HEK293T (cell line): ENCODE data around the gene ADAMTS3.

Experiments used
- CTCF ChIA-PET: fragments of 350-600 bp; formaldehyde crosslinking; extraction: SDS; loops from one replicate; lab custom pipeline; 2021; ENCODE audit warnings: antibody characterized with exemption, inconsistent platforms; lab: Yijun Ruan, JAX
- POLR2A ChIA-PET: fragments of 350-600 bp; formaldehyde crosslinking; extraction: SDS; loops from one replicate; lab custom pipeline; 2020; ENCODE audit warnings: antibody characterized with exemption, inconsistent platforms; lab: Yijun Ruan, JAX
- DNase-seq: peaks from one replicate; pipeline ENCODE4 v3.0.0; 2012; ENCODE audit warnings: mixed read lengths; ENCODE audit errors: extremely low spot score
- ARNT ChIP-seq: fragments of 450-650 bp; IDR thresholded peaks from 2 replicates; pipeline ENCODE4 v1.6.1; 2017; ENCODE audit warnings: mild to moderate bottlenecking
- BHLHE40 ChIP-seq: fragments of 450-650 bp; IDR thresholded peaks from 2 replicates; pipeline ENCODE4 v1.6.1; 2016; ENCODE audit warnings: mild to moderate bottlenecking, moderate library complexity, borderline replicate concordance
- CTBP1 ChIP-seq: fragments of 450-650 bp; IDR thresholded peaks from 2 replicates; pipeline ENCODE4 v1.6.1; 2016; ENCODE audit warnings: borderline replicate concordance
- ELF4 ChIP-seq: fragments of 450-650 bp; IDR thresholded peaks from 2 replicates; pipeline ENCODE4 v1.6.1; 2017; ENCODE audit warnings: antibody characterized with exemption
- FOXA1 ChIP-seq: fragments of 450-650 bp; IDR thresholded peaks from 2 replicates; pipeline ENCODE4 v1.6.1; 2016; ENCODE audit warnings: mild to moderate bottlenecking
- FOXK2 ChIP-seq: fragments of 450-650 bp; IDR thresholded peaks from 2 replicates; pipeline ENCODE4 v1.6.1; 2016; ENCODE audit warnings: mild to moderate bottlenecking
- FOXM1 ChIP-seq: fragments of 450-650 bp; IDR thresholded peaks from 2 replicates; pipeline ENCODE4 v1.6.1; 2017; ENCODE audit warnings: mild to moderate bottlenecking, borderline replicate concordance
- HDGF ChIP-seq: fragments of 450-650 bp; IDR thresholded peaks from 2 replicates; pipeline ENCODE4 v1.6.1; 2017; ENCODE audit warnings: antibody characterized with exemption, borderline replicate concordance
- L3MBTL2 ChIP-seq: fragments of 450-650 bp; conservative IDR thresholded peaks from 2 replicates; pipeline ENCODE4 v1.6.1; 2016; ENCODE audit warnings: mild to moderate bottlenecking
- LEF1 ChIP-seq: fragments of 450-650 bp; IDR thresholded peaks from 2 replicates; pipeline ENCODE4 v1.6.1; 2017; ENCODE audit warnings: mild to moderate bottlenecking, borderline replicate concordance
- NFRKB ChIP-seq: fragments of 450-650 bp; IDR thresholded peaks from 2 replicates; pipeline ENCODE4 v1.6.1; 2016; ENCODE audit warnings: mild to moderate bottlenecking, moderate library complexity
- PKNOX1 ChIP-seq: fragments of 450-650 bp; IDR thresholded peaks from 2 replicates; pipeline ENCODE4 v1.6.1; 2016
- SP1 ChIP-seq: fragments of 450-650 bp; IDR thresholded peaks from 2 replicates; pipeline ENCODE4 v1.6.1; 2017
- SUZ12 ChIP-seq: fragments of 450-650 bp; IDR thresholded peaks from 2 replicates; pipeline ENCODE4 v1.6.1; 2016; ENCODE audit warnings: mild to moderate bottlenecking
- TARDBP ChIP-seq: fragments of 450-650 bp; IDR thresholded peaks from 2 replicates; pipeline ENCODE4 v1.6.1; 2016
- ZNF384 ChIP-seq: fragments of 450-650 bp; IDR thresholded peaks from 2 replicates; pipeline ENCODE4 v1.6.1; 2016

ADAMTS3 gene

GRCh38 chr4:72290737-72291136 lies 278.3 kb downstream of the ADAMTS3 start:
- ChIA-PET POLR2A (no interaction called here), CTCF (no interaction called here)
- TF ChIP-seq FOXK2 (no peak), ZNF384 (no peak), NFRKB (no peak), PKNOX1 (no peak)
- DNase-seq, result no peak

GRCh38 chr4:72286910-72287309 lies 282.1 kb downstream of the ADAMTS3 start:
- TF ChIP-seq ARNT (no peak), CTBP1 (no peak), HDGF (no peak), TARDBP (no peak), PKNOX1 (no peak), LEF1 (no peak), ZNF384 (no peak), ELF4 (no peak), BHLHE40 (no peak), SP1 (no peak), SUZ12 (no peak), NFRKB (no peak), FOXM1 (no peak), FOXK2 (no peak), FOXA1 (no peak), L3MBTL2 (no peak)
- POLR2A ChIA-PET, result no interaction called here

GRCh38 chr4:72286185-72286584 lies 282.8 kb downstream of the ADAMTS3 start:
- ChIA-PET CTCF (interaction anchor here (0.7 to 1.0 kb wide), 2 partner anchors 17 to 564 kb away, joined by 3 read pairs; no protein-coding TSS in a partner anchor), POLR2A (no interaction called here)
- no peak for DNase-seq
- TF ChIP-seq TARDBP (no peak), FOXA1 (no peak), ARNT (no peak), NFRKB (no peak), SUZ12 (no peak), FOXM1 (no peak), FOXK2 (no peak), ELF4 (no peak), PKNOX1 (no peak), SP1 (no peak), ZNF384 (no peak), L3MBTL2 (no peak), BHLHE40 (no peak), CTBP1 (no peak), HDGF (no peak), LEF1 (no peak)

More at GRCh38 chr4:72286910-72287309, 282.1 kb downstream of the ADAMTS3 start:
- no peak for DNase-seq
- CTCF ChIA-PET, result no interaction called here

GRCh38 chr4:72283357-72283756 lies 285.7 kb downstream of the ADAMTS3 start:
- ChIA-PET POLR2A (no interaction called here), CTCF (no interaction called here)
- DNase-seq, result no peak
- TF ChIP-seq BHLHE40 (no peak), SP1 (no peak), CTBP1 (no peak), ARNT (no peak), LEF1 (no peak), FOXK2 (no peak), ELF4 (no peak), FOXM1 (no peak), NFRKB (no peak), FOXA1 (no peak), TARDBP (no peak), L3MBTL2 (no peak), PKNOX1 (no peak), HDGF (no peak)

GRCh38 chr4:72280252-72280651 lies 288.8 kb downstream of the ADAMTS3 start:
- POLR2A ChIA-PET, result no interaction called here

GRCh38 chr4:72275381-72275780 lies 293.6 kb downstream of the ADAMTS3 start:
- CTCF ChIA-PET, result no interaction called here

More at GRCh38 chr4:72280252-72280651, 288.8 kb downstream of the ADAMTS3 start:
- TF ChIP-seq FOXM1 (no peak), L3MBTL2 (no peak), FOXK2 (no peak), ARNT (no peak), SUZ12 (no peak), CTBP1 (no peak), FOXA1 (no peak), BHLHE40 (no peak), SP1 (no peak)
- DNase-seq, result no peak
- CTCF ChIA-PET, result interaction anchor here (1.1 kb wide), 1 partner anchor 23 kb away, joined by 4 read pairs; no protein-coding TSS in a partner anchor

More at GRCh38 chr4:72275381-72275780, 293.6 kb downstream of the ADAMTS3 start:
- no peak for DNase-seq
- TF ChIP-seq ZNF384 (no peak), SP1 (no peak), FOXK2 (no peak)
- POLR2A ChIA-PET, result no interaction called here
